Astrocyte of the cerebellum (primary cell): Measurements from ENCODE around the gene PI16.
"Not testable (repeated sequence)": the region's sequence is repeated elsewhere in the genome, so short reads cannot be mapped to it uniquely, and the experiment has no call there.

Experiments used
- DNase-seq: peaks from one replicate; pipeline ENCODE4 v3.0.0-alpha.2; 2011; ENCODE audit warnings: low read depth
- H3K4me3 ChIP-seq: 2 replicates; pipeline ENCODE4 v1.5.1; 2011; ENCODE audit warnings: mild to moderate bottlenecking, low read depth, low read length, moderate library complexity
- in situ Hi-C: cut with HindIII; loops from 2 replicates; pipeline ENCODE4 v1.10.0; 2017; ENCODE audit warnings: low sequenced_read_pairs
- TF ChIP-seq, protein P1 (sequence below): IDR thresholded peaks from 2 replicates; pipeline ENCODE4 v1.5.1; 2012; ENCODE audit warnings: low read length, low read depth, moderate library complexity, mild to moderate bottlenecking; ENCODE audit errors: missing control alignments

Gene PI16

DNA sequence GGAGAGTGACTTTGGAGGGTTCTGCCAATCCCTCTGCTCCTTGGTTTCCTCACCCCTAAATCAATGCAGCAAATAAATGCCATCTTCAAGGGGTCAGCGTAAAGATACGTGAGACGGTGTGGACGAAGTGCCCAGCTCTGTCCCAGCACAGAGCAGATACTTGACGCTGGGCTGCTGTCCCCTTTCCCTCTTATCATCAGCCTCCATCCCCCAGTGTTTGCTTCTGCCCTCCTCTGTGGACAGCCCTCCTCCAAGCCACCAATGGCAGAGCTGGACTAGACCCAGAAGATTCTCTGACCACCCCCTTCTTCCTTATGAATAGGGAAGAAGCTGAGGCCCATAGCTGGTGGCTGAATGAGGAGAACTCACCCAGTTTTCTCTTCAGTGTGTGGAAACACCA, 17.7 kb upstream of the PI16 start:
- DNase-seq = no peak
- H3K4me3 ChIP-seq = no peak overlapping the region
- in situ Hi-C loops = no loop called here
- TF ChIP-seq, protein P1, sequence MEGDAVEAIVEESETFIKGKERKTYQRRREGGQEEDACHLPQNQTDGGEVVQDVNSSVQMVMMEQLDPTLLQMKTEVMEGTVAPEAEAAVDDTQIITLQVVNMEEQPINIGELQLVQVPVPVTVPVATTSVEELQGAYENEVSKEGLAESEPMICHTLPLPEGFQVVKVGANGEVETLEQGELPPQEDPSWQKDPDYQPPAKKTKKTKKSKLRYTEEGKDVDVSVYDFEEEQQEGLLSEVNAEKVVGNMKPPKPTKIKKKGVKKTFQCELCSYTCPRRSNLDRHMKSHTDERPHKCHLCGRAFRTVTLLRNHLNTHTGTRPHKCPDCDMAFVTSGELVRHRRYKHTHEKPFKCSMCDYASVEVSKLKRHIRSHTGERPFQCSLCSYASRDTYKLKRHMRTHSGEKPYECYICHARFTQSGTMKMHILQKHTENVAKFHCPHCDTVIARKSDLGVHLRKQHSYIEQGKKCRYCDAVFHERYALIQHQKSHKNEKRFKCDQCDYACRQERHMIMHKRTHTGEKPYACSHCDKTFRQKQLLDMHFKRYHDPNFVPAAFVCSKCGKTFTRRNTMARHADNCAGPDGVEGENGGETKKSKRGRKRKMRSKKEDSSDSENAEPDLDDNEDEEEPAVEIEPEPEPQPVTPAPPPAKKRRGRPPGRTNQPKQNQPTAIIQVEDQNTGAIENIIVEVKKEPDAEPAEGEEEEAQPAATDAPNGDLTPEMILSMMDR = no peak

DNA sequence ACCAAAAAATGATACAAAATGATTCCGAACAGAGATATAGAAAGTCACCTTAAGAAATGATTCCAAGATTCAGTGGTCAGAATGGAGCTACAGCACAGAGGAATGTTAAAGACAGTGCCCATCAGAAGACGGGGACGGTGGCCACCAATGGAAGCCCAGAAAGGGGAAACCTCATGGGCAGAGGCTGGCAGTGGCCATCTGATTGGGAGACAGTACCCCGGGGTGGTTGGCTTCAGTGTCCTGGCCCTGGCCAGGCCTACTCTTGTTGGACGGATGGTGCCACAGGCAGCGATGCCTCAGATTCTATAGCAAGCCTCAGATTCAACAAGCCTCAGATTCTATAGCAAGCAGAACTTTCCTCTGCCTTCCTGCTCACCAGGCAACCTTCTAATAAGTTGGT, 16.6 kb upstream of the PI16 start:
- no peak overlapping the region for H3K4me3 ChIP-seq
- in situ Hi-C loops = no loop called here
- DNase-seq = no peak
- TF ChIP-seq, protein P1 = no peak

DNA sequence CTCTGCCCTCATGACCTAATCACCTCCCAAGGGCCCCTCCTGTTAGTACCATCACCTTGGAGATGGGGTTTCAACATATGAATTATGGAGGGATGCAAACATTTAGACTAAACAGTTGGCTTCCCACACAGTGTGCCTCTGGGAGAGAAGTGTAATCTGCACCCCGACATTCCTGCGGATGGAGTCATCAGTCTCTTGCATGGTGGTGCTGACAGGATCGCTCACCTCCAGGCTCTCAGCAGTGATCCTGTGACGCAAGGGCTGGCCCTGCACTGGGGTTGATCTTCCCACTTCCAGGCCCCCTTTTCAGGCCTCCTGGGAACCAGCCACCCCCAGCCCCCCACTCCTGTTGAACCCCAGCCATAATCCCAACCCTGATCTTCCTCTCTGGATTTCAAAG, 16.0 kb upstream of the PI16 start:
- in situ Hi-C loops = no loop called here

DNA sequence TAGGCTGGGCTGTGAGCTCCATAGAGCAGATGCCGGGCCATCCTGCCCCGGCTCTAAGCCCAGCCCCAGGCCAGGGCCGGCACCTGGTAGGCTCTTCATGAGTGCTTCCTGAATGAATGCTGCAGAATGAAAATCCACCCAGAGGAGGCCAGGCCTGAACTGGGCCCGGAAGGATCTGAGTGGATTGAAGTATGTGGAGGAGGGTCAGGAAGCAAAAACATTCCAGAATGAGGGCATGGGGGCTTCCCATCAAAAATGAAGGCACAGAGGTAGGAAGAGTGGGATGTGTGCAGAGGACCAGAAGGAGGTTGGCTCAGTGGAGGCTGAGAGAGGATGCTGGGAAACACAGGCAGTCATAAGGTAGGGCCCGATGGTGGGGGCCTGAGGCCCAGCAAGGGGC, 15.5 kb upstream of the PI16 start:
- in situ Hi-C loops, DNase-seq, H3K4me3 ChIP-seq: not testable (repeated sequence)

More for the DNA sequence above, 16.0 kb upstream of the PI16 start:
- no peak overlapping the region for H3K4me3 ChIP-seq
- DNase-seq = no peak
- TF ChIP-seq, protein P1 = no peak

DNA sequence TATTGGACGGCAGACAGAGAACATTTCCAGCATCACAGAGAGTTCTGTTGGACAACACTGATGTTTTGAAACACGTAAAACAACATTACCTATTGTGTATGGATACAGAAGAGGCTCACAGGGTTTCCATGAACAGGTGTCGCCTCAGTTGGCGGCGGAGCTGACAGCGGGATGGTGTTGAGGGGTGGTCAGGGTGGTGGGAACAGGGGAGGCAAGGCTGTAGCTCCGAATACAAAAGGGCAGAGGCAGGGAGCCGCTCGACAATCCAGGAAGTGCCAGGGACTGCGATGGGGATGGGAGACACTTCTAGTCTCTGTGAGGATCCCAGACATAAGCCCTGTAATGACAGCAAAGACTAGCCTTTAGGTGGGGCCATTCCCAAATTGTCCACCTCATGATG, 14.5 kb upstream of the PI16 start:
- in situ Hi-C loops = no loop called here

DNA sequence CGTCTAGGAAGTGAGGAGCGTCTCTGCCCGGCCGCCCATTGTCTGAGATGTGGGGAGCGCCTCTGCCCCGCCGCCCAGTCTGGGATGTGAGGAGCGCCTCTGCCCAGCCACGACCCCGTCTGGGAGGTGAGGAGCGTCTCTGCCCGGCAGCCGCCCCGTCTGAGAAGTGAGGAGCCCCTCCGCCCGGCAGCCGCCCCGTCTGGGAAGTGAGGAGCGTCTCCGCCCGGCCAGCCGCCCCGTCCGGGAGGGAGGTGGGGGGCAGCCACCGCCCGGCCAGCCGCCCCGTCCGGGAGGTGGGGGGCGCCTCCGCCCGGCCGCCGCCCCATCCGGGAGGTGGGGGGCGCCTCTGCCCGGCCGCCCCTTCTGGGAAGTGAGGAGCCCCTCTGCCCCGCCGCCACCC, 13.0 kb upstream of the PI16 start:
- in situ Hi-C loops, H3K4me3 ChIP-seq, DNase-seq: not testable (repeated sequence)

More for the DNA sequence above, 14.5 kb upstream of the PI16 start:
- TF ChIP-seq, protein P1 = no peak
- no peak for DNase-seq
- H3K4me3 ChIP-seq = no peak overlapping the region

DNA sequence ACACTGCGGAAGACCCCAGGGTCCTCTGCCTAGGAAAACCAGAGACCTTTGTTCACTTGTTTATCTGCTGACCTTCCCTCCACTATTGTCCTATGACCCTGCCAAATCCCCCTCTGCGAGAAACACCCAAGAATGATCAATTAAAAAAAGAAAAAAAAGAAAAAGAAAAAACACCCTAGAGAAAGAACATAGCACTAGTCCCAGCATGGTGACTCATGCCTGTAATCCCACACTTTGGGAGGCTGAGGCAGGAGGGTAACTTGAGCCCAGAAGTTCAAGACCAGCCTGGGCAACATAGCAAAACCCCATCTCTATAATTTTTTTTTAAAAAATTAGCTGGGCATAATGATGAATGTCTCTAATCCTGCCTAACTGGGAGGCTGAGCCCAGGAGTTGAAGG, 12.2 kb upstream of the PI16 start:
- in situ Hi-C loops, H3K4me3 ChIP-seq, DNase-seq: not testable (repeated sequence)

DNA sequence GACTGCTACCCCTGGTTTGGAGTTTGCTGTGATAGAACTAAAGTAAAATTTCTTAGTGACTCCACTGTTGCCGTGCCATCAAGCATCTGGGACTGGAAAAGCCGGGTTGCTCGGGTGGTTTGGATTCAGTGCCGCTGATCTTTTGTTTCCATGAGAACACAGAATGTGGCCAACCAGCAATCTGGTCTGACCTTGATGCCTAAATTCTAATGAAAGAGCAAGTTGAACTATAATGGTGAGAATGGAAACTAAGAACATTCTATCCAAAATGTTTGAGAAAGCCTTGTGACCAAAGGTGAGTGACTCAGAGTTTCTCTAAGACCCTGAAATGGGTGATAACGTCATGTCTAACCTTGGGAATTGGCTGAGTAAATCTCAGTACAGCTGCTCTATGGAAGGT, 9.9 kb upstream of the PI16 start:
- H3K4me3 ChIP-seq = no peak overlapping the region
- no peak for DNase-seq
- TF ChIP-seq, protein P1 = no peak
- in situ Hi-C loops = no loop called here
